Measurements from ENCODE around the gene ZDHHC11.
"Not testable (repeated sequence)": the region's sequence is repeated elsewhere in the genome, so short reads cannot be mapped to it uniquely, and the experiment has no call there.

The ZDHHC11 gene

DNA sequence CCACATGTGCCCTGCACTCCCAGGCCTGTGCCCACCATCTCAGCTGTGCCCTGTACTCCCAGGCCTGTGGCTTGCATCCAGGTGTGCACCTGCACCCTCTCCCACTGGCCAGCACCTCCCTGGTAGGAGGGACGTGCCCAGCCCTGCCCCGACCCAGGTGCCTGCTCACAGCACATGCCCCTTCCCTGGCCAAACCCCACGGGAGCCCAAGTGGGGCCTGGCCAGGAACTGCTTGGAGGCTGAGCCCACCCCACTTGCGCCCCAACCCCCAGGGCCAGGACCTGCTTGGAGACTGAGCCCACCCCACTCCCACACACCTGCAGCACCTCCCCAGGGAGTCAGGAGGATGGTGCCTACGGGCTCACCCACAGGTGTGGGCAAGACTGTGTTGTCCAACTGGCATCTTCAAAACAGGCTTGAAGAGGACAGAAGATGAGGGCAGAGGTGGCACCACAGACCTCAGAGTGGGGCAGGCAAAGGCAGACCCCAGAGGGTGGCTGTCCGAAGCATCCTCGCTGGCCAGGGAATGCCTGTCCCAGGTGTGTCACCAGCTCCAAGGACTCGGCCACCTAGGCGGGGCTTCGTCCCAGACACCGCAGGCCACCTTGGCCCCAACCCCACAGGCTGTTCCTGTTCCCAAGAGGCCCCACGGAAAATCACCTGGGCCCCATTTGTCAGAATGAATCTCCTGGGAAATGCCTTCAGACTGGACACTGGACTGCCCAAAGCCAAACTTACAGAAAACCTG is 77.1 kb downstream of the ZDHHC11 start:
- no peak for DNase-seq

DNA sequence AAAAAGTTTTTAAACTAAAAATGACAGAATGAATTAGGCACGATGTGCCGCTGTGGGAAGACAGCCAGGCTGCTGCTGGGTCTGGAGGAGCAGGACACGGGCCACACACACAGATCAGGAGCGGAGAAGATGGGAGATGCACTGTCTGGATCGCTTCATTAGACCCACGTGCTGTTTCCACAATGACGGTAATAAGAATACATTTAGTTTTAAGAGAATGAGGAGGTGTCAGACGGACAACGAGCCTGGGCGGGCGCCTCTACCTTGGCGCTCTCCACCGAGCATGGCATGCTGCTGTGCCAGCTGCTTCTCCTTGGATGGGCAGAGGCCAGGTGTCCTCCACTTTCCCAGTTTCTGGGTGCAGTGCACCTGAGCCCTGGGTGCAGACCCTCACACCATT is 77.9 kb downstream of the ZDHHC11 start:
- not testable (repeated sequence) for DNase-seq

DNA sequence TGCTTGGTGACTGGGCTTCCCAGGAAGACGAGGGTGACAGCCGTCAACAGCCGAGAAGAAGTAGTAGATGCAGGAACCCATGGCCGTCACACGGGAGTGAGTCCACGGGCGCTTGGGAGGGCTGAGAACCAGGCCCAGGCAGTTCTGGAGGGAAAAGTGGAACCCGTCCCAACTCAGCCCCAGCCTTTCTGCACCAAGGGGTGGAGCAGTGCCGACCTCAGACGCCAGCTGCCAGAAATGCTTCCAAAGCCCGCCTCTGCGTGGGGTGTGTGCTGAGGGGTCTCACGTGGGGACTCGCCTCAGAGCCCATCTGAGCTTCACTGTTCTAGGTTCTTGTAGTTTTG is 78.3 kb downstream of the ZDHHC11 start:
- not testable (repeated sequence) for DNase-seq

DNA sequence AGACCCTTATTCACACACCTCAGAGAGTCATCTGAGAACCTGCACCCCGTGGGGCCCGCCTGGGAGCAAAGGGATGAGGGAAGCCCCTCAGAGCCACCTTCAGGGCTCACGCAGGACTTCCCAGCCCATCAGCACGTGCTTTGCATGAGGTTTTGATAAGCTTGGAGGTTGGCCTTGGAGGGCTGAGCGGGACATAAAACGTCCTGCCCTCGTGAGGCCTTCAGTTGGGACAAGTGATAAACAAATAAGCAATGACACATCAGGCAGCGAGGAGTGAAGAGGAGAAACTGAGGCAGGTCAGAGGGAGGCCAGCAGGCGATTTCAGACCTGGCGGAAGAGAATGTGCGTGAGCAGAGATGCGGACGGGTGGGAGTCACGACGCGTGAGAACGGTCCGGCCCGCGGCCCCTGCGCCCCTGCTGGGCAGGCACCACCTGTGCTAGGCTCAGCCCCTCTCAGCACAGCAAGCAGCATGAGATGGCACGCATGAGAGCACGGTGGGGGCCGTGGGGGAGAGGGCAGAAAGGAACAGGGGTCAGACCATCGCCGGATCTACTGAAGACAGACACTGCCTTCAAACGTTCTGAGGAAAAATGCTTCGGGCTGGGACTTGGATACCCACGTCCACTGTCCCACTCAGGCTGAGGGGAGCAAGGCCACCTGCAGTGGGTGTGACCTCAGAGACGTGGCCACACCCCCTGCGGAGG is 78.8 kb downstream of the ZDHHC11 start:
- not testable (repeated sequence) for DNase-seq

DNA sequence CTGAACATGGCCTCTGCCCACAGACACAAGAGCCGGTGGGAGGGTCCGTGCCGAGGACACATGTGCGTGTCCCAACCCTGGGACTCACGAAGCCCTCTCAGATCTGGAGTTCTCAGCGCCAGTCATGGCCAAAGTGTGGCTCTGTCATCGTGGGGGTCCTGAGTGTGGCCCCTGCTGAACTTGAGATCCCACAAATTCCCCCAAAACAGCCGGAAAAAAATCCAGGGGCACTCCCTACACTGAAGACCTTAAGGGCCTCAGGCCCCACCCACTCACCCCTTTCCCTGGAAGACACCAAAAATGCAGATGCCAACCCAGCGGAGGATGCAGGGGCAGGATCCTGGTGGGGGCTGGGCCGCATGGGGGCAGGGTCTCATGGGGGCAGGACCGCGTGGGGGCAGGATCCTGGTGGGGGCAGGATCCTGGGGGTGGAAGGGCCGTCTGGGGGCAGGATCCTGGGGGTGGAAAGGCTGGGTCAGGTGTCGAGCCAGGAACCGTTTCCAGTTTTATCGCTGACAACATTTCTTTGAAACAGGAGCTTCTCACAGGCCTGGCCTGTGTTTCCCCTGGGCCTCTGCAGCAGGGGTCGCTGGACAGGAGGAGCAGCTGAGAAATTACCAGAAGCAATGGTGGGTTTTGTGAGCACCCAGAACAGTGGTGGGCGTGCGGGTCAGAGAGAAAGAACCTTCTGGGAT is 79.6 kb downstream of the ZDHHC11 start:
- not testable (repeated sequence) for DNase-seq

DNA sequence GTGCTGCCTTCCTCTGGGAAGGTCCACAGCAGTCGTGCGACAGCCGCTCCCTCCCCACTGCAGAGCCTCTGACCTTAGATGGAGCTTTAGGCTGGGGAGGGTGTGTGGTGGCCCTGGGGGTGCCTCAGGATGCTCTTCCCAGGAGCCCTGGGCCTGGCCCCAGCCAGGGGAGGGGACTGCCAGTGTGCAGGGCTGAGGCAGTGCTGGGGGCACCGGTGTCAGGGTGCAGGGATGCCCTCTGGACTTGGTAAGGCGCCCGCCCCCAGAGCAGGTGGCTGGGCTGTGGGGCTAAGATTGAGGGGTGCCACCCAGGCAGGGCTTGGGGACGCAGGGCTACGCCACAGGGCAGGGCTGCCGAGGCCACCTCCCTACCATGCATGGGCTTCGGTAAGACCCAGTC is 80.2 kb downstream of the ZDHHC11 start:
- DNase-seq = not testable (repeated sequence)

DNA sequence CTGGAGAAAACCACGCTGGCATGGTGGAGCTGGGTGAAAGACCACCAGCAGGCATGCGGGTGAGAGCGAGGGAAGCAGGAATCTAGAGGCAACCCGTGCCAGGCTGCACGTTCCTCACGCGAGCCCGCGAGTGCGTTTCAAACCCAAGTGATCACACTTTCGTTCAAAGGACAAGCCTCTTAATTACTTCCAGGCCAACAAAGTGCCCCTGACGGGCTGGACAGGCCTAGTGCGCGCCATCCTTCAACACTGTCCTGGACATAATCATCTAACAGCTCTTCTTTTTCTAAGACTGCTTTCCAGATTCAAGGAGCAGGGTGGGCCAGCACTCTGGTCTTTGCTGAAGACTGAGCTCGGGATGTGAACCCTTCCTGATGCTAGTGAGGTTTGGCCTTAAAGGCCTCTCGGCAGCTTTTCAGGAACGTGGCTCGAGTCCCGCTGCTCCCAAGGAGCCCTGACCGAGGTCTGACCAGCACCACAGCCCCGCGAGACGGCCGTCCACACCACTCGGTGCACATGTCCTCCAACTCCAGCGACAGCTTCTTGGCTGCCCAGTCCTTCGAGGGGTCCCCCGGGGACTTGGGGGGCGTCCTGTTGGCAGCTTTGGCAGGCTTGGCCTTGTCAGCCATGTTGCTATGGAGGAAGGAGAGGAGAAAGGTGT is 81.2 kb downstream of the ZDHHC11 start:
- not testable (repeated sequence) for DNase-seq

DNA sequence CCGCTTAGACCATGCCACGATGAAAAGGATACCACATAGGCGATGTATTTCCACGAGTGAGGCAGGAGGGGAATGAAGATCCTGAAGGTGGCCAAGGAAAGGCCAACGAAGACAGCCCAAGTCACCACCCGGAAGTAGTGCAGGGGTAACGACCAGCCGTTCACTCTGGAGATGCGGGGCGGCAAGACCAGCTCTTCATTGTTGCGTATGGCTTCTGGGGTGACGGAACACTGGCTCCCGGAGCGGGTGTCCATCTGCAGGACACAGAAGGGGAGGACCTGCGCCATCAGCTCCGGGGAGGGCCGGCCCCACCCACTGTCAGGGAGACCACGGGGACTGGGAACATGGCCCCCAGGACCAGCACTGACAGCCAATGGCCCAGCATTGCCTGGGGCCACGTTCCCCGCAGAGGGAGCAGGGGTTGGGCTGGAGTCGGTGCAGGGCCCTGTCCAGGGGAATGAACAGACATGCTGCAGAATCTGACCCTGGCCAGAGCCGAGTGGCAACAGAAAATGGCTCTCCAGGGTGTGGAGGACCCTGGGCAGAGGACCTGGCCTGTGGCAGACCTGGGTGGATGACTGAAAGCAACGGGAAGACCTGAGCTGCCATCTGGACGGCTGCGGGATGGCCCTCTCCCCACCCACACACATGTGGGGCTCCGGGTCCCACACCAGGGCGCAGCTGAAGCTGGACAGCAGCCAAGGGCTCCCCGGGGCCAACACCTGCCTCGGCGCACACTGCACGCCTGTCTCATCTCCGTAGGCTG is 83.9 kb downstream of the ZDHHC11 start:
- DNase-seq = no peak

DNA sequence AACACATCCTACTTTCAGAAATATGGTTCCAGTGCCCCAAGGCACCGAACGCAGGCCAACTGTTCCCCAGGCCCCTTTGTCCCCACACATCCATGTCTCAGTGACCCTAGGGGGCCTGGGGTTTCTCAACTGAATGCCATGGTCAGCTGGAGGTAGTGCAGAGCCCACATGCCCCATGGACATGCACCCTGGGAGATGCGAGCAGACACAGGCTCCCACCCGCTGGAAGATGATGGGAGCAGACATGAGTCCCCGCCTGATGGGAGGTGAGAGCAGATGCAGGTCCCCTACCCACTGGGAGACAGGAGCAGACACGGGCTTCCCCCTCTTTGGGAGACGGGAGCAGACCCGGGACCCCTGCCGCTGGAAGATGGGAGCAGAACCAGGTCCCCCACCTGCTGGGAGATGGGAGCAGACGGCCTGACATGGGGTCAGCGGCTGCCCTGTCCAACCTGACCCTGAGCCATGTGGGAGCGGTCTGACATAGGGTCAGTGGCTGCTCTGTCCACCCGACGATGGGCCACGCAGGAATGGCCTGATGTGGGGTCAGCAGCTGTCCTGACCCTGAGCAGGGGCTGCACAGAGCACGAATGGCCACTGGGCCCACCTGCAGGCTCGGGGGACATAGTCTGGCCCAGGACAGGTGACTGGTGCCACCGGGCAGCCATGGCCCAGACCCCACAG is 84.7 kb downstream of the ZDHHC11 start:
- no peak for DNase-seq

DNA sequence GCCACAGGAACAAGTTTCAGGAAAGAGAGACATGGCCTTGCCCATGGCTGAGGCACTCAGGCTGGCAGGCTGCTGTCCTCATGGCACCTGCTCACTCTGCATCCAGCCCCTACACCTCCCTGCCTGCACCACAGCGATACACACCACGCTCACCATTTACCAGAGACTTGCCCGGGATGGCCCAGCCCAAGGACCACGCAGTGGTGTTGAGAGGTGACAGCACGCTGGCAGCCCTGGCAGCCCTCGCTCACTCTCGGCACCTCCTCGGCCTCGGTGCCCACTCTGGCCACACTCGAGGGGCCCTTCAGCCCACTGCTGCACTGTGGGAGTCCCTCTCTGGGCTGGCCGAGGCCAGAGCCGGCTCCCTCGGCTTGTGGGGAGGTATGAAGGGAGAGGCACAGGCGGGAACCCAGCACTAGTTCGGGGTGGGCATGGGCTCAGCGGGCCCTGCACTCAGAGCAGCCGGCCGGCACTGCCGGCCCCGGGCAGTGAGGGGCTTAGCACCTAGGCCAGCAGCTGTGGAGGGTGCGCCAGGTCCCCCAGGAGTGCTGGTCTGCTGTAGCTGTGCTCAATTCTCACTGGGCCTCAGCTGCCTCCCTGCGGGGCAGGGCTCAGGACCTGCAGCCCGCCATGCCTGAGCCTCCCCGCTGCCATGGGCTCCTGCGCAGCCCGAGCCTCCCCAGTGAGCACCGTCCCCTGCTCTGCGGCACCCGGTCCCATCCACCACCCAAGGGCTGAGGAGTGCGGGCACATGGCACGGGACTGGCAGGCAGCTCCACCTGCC is 86.6 kb downstream of the ZDHHC11 start:
- DNase-seq = no peak

DNA sequence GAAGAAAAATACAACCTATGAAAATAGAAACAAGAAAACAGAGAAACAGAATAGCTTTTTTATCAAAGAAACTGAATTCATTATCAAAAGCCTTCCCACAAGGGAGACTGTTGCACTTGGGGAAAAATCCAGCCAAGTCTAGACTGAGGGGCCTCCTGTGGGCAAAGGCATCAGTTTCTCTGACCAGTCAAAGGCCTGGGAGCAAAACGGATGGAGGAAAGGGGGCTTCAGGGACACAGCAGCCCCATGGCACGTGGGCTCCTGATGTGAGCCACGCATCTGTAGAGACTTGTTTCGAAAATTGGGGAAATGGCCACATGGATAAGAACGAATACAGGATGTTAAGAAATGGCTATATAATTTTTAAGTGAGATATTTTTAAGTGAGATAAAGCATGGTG is 87.4 kb downstream of the ZDHHC11 start:
- no peak for DNase-seq

DNA sequence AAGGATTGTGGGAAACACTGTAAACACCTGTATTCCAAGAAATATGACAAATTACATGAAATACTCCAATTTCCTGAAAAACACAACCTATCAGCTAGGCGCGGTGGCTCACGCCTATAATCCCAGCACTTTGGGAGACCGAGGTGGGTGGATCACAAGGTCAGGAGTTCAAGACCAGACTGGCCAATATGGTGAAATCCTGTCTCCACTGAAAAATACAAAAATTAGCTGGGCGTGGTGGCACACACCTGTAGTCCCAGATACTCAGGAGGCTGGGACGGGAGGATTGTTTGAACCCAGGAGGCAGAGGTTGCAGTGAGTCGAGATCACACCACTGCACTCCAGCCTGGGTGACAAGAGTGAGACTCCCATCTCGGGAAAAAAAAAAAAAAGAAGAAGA is 87.8 kb downstream of the ZDHHC11 start:
- not testable (repeated sequence) for DNase-seq

DNA sequence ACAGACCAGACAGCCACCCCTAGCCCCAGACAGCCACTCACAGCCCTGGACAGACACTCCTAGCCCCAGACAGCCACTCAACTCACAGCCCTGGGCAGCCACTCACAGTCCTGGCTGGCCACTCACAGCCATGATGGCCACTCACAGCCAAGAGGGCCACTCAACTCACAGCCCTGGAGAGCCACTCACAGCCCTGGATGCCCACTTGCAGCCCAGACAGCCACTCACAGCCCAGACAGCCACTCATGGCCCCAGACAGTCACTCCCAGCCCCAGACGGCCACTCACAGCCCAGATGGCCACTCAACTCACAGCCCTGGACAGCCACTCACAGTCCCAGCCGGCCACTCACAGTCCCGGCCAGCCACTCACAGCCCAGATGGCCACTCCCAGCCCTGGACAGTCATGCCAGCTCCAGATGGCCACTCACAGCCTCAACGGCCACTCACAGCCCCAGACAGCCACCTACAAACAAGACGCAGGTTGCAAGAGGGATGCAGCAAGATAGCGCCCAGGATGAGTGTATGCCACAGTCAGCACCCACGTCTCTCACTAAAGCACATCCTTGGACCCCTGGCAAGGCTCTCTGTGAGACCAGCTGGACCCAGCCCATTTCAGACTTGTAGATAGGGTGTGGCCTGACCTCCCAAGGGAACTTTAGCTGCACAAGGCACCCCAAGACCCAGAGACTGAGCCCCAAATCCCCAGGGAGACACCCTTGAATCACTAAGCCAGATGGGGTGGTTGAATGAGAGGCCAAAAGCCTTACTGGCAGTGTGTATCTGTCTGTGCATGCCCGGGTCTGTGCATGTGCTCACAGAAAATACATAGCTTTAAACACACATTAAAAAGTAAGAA is 88.7 kb downstream of the ZDHHC11 start:
- DNase-seq = no peak

DNA sequence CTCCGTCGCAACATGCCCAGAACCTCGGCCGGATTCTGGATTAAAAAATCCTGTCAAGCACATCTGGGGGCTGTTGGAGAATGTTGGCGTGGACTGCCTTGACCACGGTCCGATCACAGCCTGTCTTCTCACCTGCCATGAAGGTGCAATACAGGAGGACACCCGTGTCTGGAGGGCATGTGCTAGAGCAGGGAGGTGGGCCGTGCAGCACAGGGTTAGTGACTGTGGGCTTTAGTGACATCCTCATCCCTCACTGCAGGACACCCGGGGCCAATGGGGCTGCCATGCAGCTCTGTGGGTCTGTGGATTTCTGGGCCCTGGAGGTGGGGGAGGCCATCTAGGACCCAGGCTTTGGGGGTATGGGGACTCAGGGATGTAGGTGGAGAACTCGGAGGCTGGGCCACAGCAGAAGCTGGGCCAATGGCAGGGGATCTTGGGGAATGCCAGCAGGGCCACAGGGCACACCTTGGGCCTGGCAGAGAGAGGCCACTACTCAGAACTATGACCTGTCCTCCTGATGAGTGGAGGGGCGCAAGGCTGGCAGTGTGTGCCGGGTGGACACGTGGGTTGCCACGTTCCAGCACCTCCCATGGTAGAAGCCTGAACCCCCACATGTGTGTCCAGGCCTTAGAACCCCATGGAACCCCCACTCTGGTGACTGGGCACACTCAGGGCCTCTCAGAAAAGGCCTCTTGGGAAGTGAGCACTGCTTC is 89.6 kb downstream of the ZDHHC11 start:
- no peak for DNase-seq

DNA sequence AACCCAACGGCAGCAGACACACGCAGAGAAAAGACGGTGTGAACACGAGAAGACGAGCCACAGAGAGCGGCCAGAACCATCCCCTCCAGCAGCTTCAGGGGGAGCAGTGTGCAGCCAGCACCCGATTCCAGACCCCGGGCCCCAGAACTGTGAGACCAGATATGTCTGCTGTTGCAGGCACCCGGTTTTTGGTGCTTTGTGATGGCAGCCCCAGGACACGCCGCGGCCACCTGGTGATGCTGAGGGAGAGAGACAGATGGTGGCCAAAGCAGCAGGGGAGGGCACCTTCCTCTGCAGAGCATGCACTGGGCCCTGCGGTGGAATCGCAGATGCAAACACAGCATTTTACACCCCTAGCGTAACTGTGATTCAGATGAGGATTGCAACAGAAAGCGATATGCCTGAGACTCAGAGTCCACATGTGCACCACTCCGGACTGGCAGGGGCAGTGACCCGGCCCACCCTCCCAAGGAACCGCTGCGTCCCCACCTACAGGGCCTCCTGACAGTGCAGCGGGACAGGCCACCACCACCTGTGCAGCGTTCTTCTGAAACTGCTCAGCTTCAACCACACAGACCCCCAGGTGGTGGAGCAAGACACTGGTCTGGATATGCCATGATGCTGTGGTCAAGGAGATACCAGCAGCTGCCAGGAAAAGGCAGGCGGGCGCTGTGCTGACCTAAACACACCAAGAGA is 90.3 kb downstream of the ZDHHC11 start:
- no peak for DNase-seq

DNA sequence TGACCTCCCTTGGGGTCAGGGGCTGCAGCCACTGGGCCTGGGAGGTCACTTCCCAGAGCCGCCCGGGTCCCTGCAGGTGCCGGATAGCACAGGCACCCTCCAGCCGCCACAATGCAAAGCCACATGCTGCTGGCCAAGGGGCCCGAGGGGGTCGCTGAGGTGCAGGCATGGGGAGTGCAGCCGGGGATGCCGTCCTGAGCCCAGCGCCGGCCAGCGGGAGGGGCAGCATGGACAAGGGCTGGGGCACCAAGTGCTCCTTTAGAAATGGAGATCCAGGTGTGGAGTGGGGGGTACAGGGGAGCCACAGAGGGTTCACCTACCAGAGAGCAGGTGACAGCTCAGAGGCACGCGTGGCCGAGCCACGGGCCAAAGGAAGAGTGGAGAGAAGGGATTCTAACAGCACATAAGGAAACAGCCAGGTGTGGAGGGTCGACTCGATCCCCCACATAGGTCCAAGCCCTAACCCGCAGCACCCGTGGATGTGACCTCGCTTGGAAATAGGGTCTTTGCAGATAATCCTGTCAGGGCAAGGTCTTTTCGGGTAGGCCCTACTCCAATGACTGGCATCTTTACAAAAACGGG is 90.9 kb downstream of the ZDHHC11 start:
- no peak for DNase-seq

DNA sequence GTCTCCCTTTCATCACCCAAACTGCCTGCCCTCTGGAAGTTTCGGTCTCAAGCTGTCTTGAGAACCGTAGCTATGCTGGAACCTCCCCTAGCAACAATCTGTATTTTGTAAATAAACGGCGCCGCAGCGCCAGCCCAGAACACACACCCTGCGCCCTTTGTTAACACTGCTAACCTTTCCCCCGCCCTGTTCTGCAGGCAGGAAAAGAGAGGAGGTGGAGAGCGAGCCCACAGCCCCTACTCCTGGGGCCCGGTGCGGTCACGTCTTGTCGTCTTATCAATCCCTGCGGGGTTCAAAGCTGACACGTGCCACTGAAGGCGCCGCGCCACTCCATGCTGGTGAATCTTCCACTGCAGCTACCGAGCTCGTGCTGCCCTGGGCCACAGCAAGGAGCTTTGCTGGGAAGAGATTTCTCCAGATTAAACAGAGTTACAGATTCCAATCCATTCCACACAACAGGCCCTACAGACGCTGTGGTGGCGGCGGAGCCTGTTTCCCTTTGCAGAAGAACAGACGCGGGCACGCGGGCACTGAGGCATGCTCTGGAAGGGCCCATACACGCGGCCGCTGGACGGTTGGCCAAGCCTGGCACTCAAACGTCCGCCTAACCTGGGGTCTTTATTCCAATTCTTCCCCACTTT is 91.6 kb downstream of the ZDHHC11 start:
- DNase-seq = peak; percentile 97

DNA sequence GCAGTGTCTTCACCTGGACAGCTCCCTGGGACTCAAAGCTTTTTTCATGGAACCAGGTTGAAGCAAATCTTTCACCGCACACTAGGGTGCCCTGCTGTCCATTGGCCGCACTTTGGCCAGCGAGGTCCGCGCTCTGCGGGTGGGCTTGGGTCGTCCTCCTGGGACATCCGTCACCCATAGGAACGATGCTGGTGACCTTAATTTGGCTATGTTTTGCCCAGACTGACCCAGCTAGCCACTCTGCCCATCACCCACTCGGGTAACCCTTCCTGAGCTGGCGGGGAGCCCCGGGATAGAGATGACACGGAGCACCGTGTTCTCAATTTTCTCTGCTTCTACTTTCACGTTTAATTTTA is 92.1 kb downstream of the ZDHHC11 start:
- no peak for DNase-seq
